Activated T-cell treated with anti-CD3 and anti-CD28 coated beads, Interleukin-2, amount 50 U/mL, for 1 hour (primary cell): ENCODE results near the gene PTDSS2.

Source experiments
- DNase-seq: peaks from one replicate; pipeline ENCODE4 v3.0.0-alpha.2; 2020

Gene PTDSS2

GRCh38 chr11:494761-495536, 44.9 kb downstream of the PTDSS2 start:
- DNase-seq: no peak

GRCh38 chr11:495537-495931, 45.5 kb downstream of the PTDSS2 start:
- no peak for DNase-seq

GRCh38 chr11:496834-497564, 46.9 kb downstream of the PTDSS2 start:
- DNase-seq: no peak

GRCh38 chr11:497565-498296, 47.7 kb downstream of the PTDSS2 start:
- DNase-seq: no peak

- DNase-seq: no peak
These were observed 48.5 kb downstream of the PTDSS2 start for GRCh38 chr11:498297-499181.

GRCh38 chr11:499201-500076, 49.4 kb downstream of the PTDSS2 start:
- DNase-seq: no peak

- no peak for DNase-seq
These were observed 51.1 kb downstream of the PTDSS2 start for GRCh38 chr11:501001-501682.

GRCh38 chr11:501683-502287, 51.7 kb downstream of the PTDSS2 start:
- no peak for DNase-seq

GRCh38 chr11:502288-503178, 52.5 kb downstream of the PTDSS2 start:
- DNase-seq: no peak

- no peak for DNase-seq
These were observed 53.3 kb downstream of the PTDSS2 start for GRCh38 chr11:503179-503981.

GRCh38 chr11:504053-504993, 54.2 kb downstream of the PTDSS2 start:
- no peak for DNase-seq

- DNase-seq: no peak
These were observed 54.9 kb downstream of the PTDSS2 start for GRCh38 chr11:504994-505344.

GRCh38 chr11:506238-506994, 56.3 kb downstream of the PTDSS2 start:
- DNase-seq: peak; percentile 97

- peak; percentile 99 for DNase-seq
These were observed 57.1 kb downstream of the PTDSS2 start, which contains the start of gene RNH1 for GRCh38 chr11:506995-507726. TSS of gene RNH1 (minus strand) at chr11:507242. CDS start at chr11:502162, 5,080 bp downstream.

GRCh38 chr11:507727-508515, 57.8 kb downstream of the PTDSS2 start:
- no peak for DNase-seq
